Measurements from ENCODE around the gene ZNRF2. TPM values are rescaled to one million over a fixed set of nuclear protein-coding genes. Genes with fewer than 3 reads are reported as not detected.

The ZNRF2 gene
- total and polyA plus RNA-seq, 2 donors (not counting 1 experiment from before 2014, with no cell fraction given): 2.6 to 7.9 TPM

GRCh38 chr7:30382607-30383006 lies 98.2 kb downstream of the ZNRF2 start:
- Histone ChIP-seq H3K79me2 (ENCODE audit: control insufficient read depth, insufficient read depth, low read length) (no peaks in the 10 kb centered on the region), H3K9me3 (ENCODE audit: control insufficient read depth, insufficient read depth, low read depth, low read length) (no peaks in the 10 kb centered on the region), H3K27me3 (ENCODE audit: control insufficient read depth, insufficient read depth, low read length) (no peaks in the 10 kb centered on the region), H3K4me2 (ENCODE audit: extremely low read depth, insufficient read depth, low read length) (no peak overlapping the region), H3K27ac (ENCODE audit: insufficient read depth, low read length) (no peak overlapping the region), H3K36me3 (ENCODE audit: control insufficient read depth, insufficient read depth, low read length) (no peaks in the 10 kb centered on the region), H4K20me1 (ENCODE audit: control insufficient read depth, extremely low read depth, insufficient read depth, low read length) (no peaks in the 10 kb centered on the region), H2AFZ (ENCODE audit: low read length) (no peak overlapping the region), H3K4me1 (ENCODE audit: control insufficient read depth, extremely low read depth, insufficient read depth, low read length) (no peaks in the 10 kb centered on the region), H3K9ac (ENCODE audit: insufficient read depth, low read length) (no peak overlapping the region), H3K4me3 (replicated peaks in 1 of 4; ENCODE audit: control extremely low read depth in 1 of 4, insufficient read depth in 1 of 4, low read depth in 3 of 4, low read length in 4 of 4) (no peak overlapping the region)
- DNase-seq (ENCODE audit: low read depth in 2 of 2): no peak
- TF ChIP-seq CTCF (conservative IDR thresholded peaks at IDR 0.05 in 1 of 2, IDR thresholded peaks at IDR 0.05 in 1 of 2; ENCODE audit: low read depth in 1 of 2, low read length in 2 of 2): no peak
- no peak for TF ChIP-seq EZH2 (IDR thresholded peaks at IDR 0.05; ENCODE audit: low read length, missing control alignments)

- no peaks in the 10 kb centered on the region for H4K20me1 ChIP-seq (ENCODE audit: control insufficient read depth, extremely low read depth, insufficient read depth, low read length)
- no peak for DNase-seq (ENCODE audit: low read depth in 2 of 2)
- no peak overlapping the region for H2AFZ ChIP-seq (ENCODE audit: low read length)
- TF ChIP-seq CTCF (conservative IDR thresholded peaks at IDR 0.05 in 1 of 2, IDR thresholded peaks at IDR 0.05 in 1 of 2; ENCODE audit: low read depth in 1 of 2, low read length in 2 of 2) (no peak), EZH2 (IDR thresholded peaks at IDR 0.05; ENCODE audit: low read length, missing control alignments) (no peak)
- no peak overlapping the region for H3K4me2 ChIP-seq (ENCODE audit: extremely low read depth, insufficient read depth, low read length)
- H3K79me2 ChIP-seq (ENCODE audit: control insufficient read depth, insufficient read depth, low read length): no peaks in the 10 kb centered on the region
- no peak overlapping the region for H3K4me3 ChIP-seq (replicated peaks in 1 of 4; ENCODE audit: control extremely low read depth in 1 of 4, insufficient read depth in 1 of 4, low read depth in 3 of 4, low read length in 4 of 4)
- no peak overlapping the region for H3K9ac ChIP-seq (ENCODE audit: insufficient read depth, low read length)
- H3K4me1 ChIP-seq (ENCODE audit: control insufficient read depth, extremely low read depth, insufficient read depth, low read length): no peaks in the 10 kb centered on the region
- H3K27ac ChIP-seq (ENCODE audit: insufficient read depth, low read length): no peak overlapping the region
- no peaks in the 10 kb centered on the region for H3K9me3 ChIP-seq (ENCODE audit: control insufficient read depth, insufficient read depth, low read depth, low read length)
- no peaks in the 10 kb centered on the region for H3K27me3 ChIP-seq (ENCODE audit: control insufficient read depth, insufficient read depth, low read length)
- no peaks in the 10 kb centered on the region for H3K36me3 ChIP-seq (ENCODE audit: control insufficient read depth, insufficient read depth, low read length)
Observed at GRCh38 chr7:30389791-30390190, 105.4 kb downstream of the ZNRF2 start.

- Histone ChIP-seq H3K4me2 (ENCODE audit: extremely low read depth, insufficient read depth, low read length) (no peak overlapping the region), H2AFZ (ENCODE audit: low read length) (no peak overlapping the region), H4K20me1 (ENCODE audit: control insufficient read depth, extremely low read depth, insufficient read depth, low read length) (no peaks in the 10 kb centered on the region), H3K4me3 (replicated peaks in 1 of 4; ENCODE audit: control extremely low read depth in 1 of 4, insufficient read depth in 1 of 4, low read depth in 3 of 4, low read length in 4 of 4) (no peak overlapping the region), H3K27me3 (ENCODE audit: control insufficient read depth, insufficient read depth, low read length) (no peaks in the 10 kb centered on the region), H3K4me1 (ENCODE audit: control insufficient read depth, extremely low read depth, insufficient read depth, low read length) (no peaks in the 10 kb centered on the region), H3K9ac (ENCODE audit: insufficient read depth, low read length) (no peak overlapping the region), H3K36me3 (ENCODE audit: control insufficient read depth, insufficient read depth, low read length) (no peaks in the 10 kb centered on the region), H3K79me2 (ENCODE audit: control insufficient read depth, insufficient read depth, low read length) (no peaks in the 10 kb centered on the region), H3K27ac (ENCODE audit: insufficient read depth, low read length) (no peak overlapping the region), H3K9me3 (ENCODE audit: control insufficient read depth, insufficient read depth, low read depth, low read length) (no peaks in the 10 kb centered on the region)
- DNase-seq (ENCODE audit: low read depth in 2 of 2): no peak
- TF ChIP-seq CTCF (conservative IDR thresholded peaks at IDR 0.05 in 1 of 2, IDR thresholded peaks at IDR 0.05 in 1 of 2; ENCODE audit: low read depth in 1 of 2, low read length in 2 of 2) (no peak), EZH2 (IDR thresholded peaks at IDR 0.05; ENCODE audit: low read length, missing control alignments) (no peak)
Observed at GRCh38 chr7:30390736-30391636, 106.6 kb downstream of the ZNRF2 start.

Measured in fibroblast of lung (primary cell).